ENCODE data around the gene CFAP157.

- no peak for TF ChIP-seq CTCF (IDR thresholded peaks at IDR 0.05)
- no peak for TF ChIP-seq POLR2AphosphoS5 (IDR thresholded peaks at IDR 0.05; ENCODE audit: insufficient read depth in 1 of 2, low read depth in 1 of 2)
These were observed 16.1 kb upstream of the CFAP157 start for GRCh38 chr9:127690735-127691134.

Measured in vagina (tissue), 2 donors.